HepG2 (cell line): ENCODE measurements around the gene MFRP. TPM values are rescaled to one million over a fixed set of nuclear protein-coding genes. Genes with fewer than 3 reads are reported as not detected.

ENCODE experiments used
- ATAC-seq: fragments of 200-7000 bp; cut with Tn5 transposase; 3 replicates; pipeline ENCODE4 v1.9.1; 2020; ENCODE audit warnings: mild to moderate bottlenecking, moderate library complexity
- BruUV-seq: library from RNA; stranded (reverse); fragments of 400-500 nt; replicated peaks from 2 replicates; lab custom pipeline; 2021; lab: Mats Ljungman, UMichigan
- CTCF ChIA-PET: fragments of 300-600 bp; formaldehyde crosslinking; extraction: SDS; loops from one replicate; lab custom pipeline; 2021; ENCODE audit warnings: low total read pairs, inconsistent platforms, low intra/inter-chr PET ratio; lab: Yijun Ruan, JAX
- POLR2A ChIA-PET: fragments of 350-600 bp; sonication (Branson Sonifier 250); formaldehyde crosslinking; loops from one replicate; lab custom pipeline; 2020; ENCODE audit warnings: antibody characterized with exemption, inconsistent platforms; lab: Yijun Ruan, JAX
- DNase-seq: peaks from one replicate; pipeline ENCODE4 v3.0.0-alpha.2; 2015; ENCODE audit warnings: low spot score
- FAIRE-seq: peaks from 3 replicates; lab custom pipeline; 2011; peaks lifted over from hg19 to GRCh38; lab: Jason Lieb, UNC
- H2AFZ ChIP-seq: one replicate; pipeline ENCODE4 v1.6.1; 2011; ENCODE audit warnings: low read length, inconsistent platforms
- H3K27ac ChIP-seq: fragments of 300-600 bp; 3 replicates; pipeline ENCODE4 v1.8.0; 2011; ENCODE audit warnings: mixed run types, mild to moderate bottlenecking, mixed read lengths, low read length, inconsistent platforms; ENCODE audit not compliant: insufficient read depth; ENCODE audit errors: extremely low read length
- H3K27me3 ChIP-seq, 2 experiments: fragments of 200-600 bp in 1 of 2; 2 replicates in 1 of 2; 3 replicates in 1 of 2; pipeline versions ENCODE4 v1.6.0 to v1.8.0; 2011; ENCODE audit warnings: low read length in 2 of 2, mild to moderate bottlenecking in 2 of 2, moderate library complexity in 2 of 2, inconsistent platforms in 1 of 2; ENCODE audit not compliant: insufficient read depth in 2 of 2, control insufficient read depth in 1 of 2
- H3K36me3 ChIP-seq, 2 experiments: fragments of 200-600 bp in 1 of 2; replicated peaks in 1 of 2; 2 replicates in 1 of 2; 3 replicates in 1 of 2; pipeline versions ENCODE4 v1.5.1 to v1.8.0; 2011; ENCODE audit warnings: low read length in 2 of 2, inconsistent platforms in 1 of 2; ENCODE audit not compliant: insufficient read depth in 2 of 2, control insufficient read depth in 1 of 2
- H3K4me1 ChIP-seq: 2 replicates; pipeline ENCODE4 v1.5.1; 2012; ENCODE audit warnings: low read length, inconsistent platforms; ENCODE audit not compliant: insufficient read depth
- H3K4me2 ChIP-seq: 2 replicates; pipeline ENCODE4 v1.6.0; 2011; ENCODE audit warnings: low read depth, low read length, inconsistent platforms
- H3K4me3 ChIP-seq, 3 experiments: fragments of 200-600 bp in 1 of 3; sonication (generic), shearing (Covaris generic) in 1 of 3; replicated peaks in 1 of 3; 2 replicates each; pipeline ENCODE4 v1.5.1; 2011 to 2016; ENCODE audit warnings: low read length in 3 of 3, inconsistent platforms in 2 of 3, low read depth in 2 of 3, mild to moderate bottlenecking in 2 of 3, control low read depth in 1 of 3, mixed read lengths in 1 of 3; ENCODE audit not compliant: insufficient read depth in 1 of 3
- H3K79me2 ChIP-seq: one replicate; pipeline ENCODE4 v1.6.1; 2011; ENCODE audit warnings: low read length, inconsistent platforms; ENCODE audit not compliant: insufficient read depth
- H3K9ac ChIP-seq: 2 replicates; pipeline ENCODE4 v1.6.0; 2011; ENCODE audit warnings: mild to moderate bottlenecking, low read depth, low read length, inconsistent platforms; ENCODE audit not compliant: insufficient read depth
- H3K9me3 ChIP-seq: 2 replicates; pipeline ENCODE4 v1.5.1; 2012; ENCODE audit warnings: mild to moderate bottlenecking, low read length
- H4K20me1 ChIP-seq: 2 replicates; pipeline ENCODE4 v1.6.0; 2011; ENCODE audit warnings: inconsistent platforms, mild to moderate bottlenecking, low read length, moderate library complexity; ENCODE audit not compliant: insufficient read depth
- CBX2 ChIP-seq, 2 experiments: fragments of 200-600 bp in 1 of 2; sonication (generic); formaldehyde crosslinking in 1 of 2; IDR thresholded peaks; 2 replicates each; pipeline versions ENCODE4 v1.7.0 to v1.8.1; 2018 to 2022; ENCODE audit warnings: low read depth in 2 of 2, low read length in 1 of 2, mild to moderate bottlenecking in 1 of 2, missing genetic modification reagents in 1 of 2
- EEA1 ChIP-seq: sonication (generic); formaldehyde crosslinking; IDR thresholded peaks from 2 replicates; pipeline ENCODE4 v1.5.1; 2020; ENCODE audit warnings: mild to moderate bottlenecking, missing genetic modification reagents, borderline replicate concordance
- ETV6 ChIP-seq: sonication (generic); formaldehyde crosslinking; conservative IDR thresholded peaks from 2 replicates; pipeline ENCODE4 v1.4.0; 2020; ENCODE audit warnings: missing genetic modification reagents
- FOXK1 ChIP-seq: sonication (generic); formaldehyde crosslinking; IDR thresholded peaks from 2 replicates; pipeline ENCODE4 v1.4.0; 2020; ENCODE audit warnings: low read depth, missing genetic modification reagents, borderline replicate concordance
- IRF2 ChIP-seq: IDR thresholded peaks from 2 replicates; pipeline ENCODE4 v1.6.1; 2018; ENCODE audit warnings: missing genetic modification reagents, missing compliant biosample characterization
- KLF9 ChIP-seq: IDR thresholded peaks from 2 replicates; pipeline ENCODE4 v1.6.1; 2016; ENCODE audit warnings: low read depth
- MED8 ChIP-seq: sonication (generic); formaldehyde crosslinking; IDR thresholded peaks from 2 replicates; pipeline ENCODE4 v1.8.1; 2023; ENCODE audit warnings: mild to moderate bottlenecking, missing genetic modification reagents; ENCODE audit not compliant: insufficient replicate concordance
- NFE2L1 ChIP-seq: sonication (generic); formaldehyde crosslinking; IDR thresholded peaks from 2 replicates; pipeline ENCODE4 v1.4.0; 2020; ENCODE audit warnings: missing genetic modification reagents, mild to moderate bottlenecking, borderline replicate concordance
- TBP ChIP-seq: sonication (generic); formaldehyde crosslinking; IDR thresholded peaks from 2 replicates; pipeline ENCODE4 v1.5.0; 2020; ENCODE audit warnings: missing genetic modification reagents
- ZNF549 ChIP-seq: sonication (generic); formaldehyde crosslinking; IDR thresholded peaks from 2 replicates; pipeline ENCODE4 v1.5.0; 2020; ENCODE audit warnings: missing genetic modification reagents
- WGBS: methylation state at CpG from one replicate; pipeline ENCODE4 v1.1.6; 2017; ENCODE audit warnings: low lambda C conversion rate; 5-methylcytosine and 5-hydroxymethylcytosine counted together
- in situ Hi-C: cut with HindIII; loops from 2 replicates; pipeline ENCODE4 v1.10.0; 2017; ENCODE audit warnings: low pct_unique_long_range_greater_than_20kb; ENCODE audit not compliant: extremely low pct_ligation_motif_present
- intact Hi-C: fragments of 100-400 bp; cut with micrococcal nuclease; formaldehyde crosslinking; loops from one replicate; pipeline ENCODE4 v1.10.0; 2022; ENCODE audit not compliant: unreplicated experiment
- polyA plus RNA-seq, 8 experiments: library from polyadenylated mRNA; depleted of rRNA in 3 of 8; stranded (reverse) in 7 of 8; unstranded in 1 of 8; fragments of >200 nt; fragmentation: Illumina TruSeq in 4 of 8; extraction: Trizol in 4 of 8; gene quantifications; 2 replicates each; pipeline versions ENCODE4 v1.2.1 to v1.2.3, GENCODE V29; 2011 to 2016; ENCODE audit warnings: low read depth in 4 of 8, missing spikeins in 1 of 8, mixed read lengths in 1 of 8; ENCODE audit not compliant: insufficient read depth in 1 of 8
- total RNA-seq, 5 experiments: library from RNA; depleted of rRNA; stranded (reverse); fragments of >200 nt; fragmentation: Illumina TruSeq; extraction: Trizol; gene quantifications; 2 replicates each; pipeline ENCODE4 v1.2.3, GENCODE V29; 2016; ENCODE audit warnings: low read depth in 1 of 5
- TF ChIP-seq, protein P1 (sequence below): IDR thresholded peaks from 2 replicates; pipeline ENCODE4 v1.6.1; 2016; ENCODE audit warnings: missing genetic modification reagents, missing compliant biosample characterization
- TF ChIP-seq, protein P2 (sequence below): sonication (generic); formaldehyde crosslinking; IDR thresholded peaks from 2 replicates; pipeline ENCODE4 v1.4.0; 2020; ENCODE audit warnings: missing genetic modification reagents, borderline replicate concordance
- TF ChIP-seq, protein P3 (sequence below): sonication (generic); formaldehyde crosslinking; IDR thresholded peaks from 2 replicates; pipeline ENCODE4 v1.8.1; 2022; ENCODE audit warnings: low read depth, mild to moderate bottlenecking, missing genetic modification reagents

The MFRP gene
- total and polyA plus RNA-seq, 2 of the 13 experiments (the other 11 are each of a cell fraction or from before 2014, with no cell fraction given) = not detected

DNA sequence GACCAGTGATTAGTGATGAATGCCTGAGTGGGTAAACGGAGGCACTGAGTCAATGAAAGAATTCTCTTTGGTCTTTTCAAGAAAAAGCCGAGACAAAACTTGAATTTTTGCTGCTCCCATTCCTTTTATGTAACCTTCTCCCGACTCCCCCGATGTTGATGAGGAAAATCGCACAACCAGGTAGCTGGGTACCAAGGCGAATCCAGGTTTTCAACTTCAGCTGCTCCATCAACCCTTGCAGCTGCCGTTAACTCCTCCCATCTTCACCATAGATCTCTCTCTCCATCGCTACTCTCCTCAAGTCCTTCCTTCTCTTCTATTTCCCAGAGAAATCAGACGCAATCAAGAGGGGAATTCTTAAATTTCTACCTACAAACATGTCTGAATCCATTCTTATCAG lies 35.6 kb upstream of the MFRP start (continued):
- TF ChIP-seq, protein P1, sequence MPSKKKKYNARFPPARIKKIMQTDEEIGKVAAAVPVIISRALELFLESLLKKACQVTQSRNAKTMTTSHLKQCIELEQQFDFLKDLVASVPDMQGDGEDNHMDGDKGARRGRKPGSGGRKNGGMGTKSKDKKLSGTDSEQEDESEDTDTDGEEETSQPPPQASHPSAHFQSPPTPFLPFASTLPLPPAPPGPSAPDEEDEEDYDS (CRISPR knock-in tag) = no peak

DNA sequence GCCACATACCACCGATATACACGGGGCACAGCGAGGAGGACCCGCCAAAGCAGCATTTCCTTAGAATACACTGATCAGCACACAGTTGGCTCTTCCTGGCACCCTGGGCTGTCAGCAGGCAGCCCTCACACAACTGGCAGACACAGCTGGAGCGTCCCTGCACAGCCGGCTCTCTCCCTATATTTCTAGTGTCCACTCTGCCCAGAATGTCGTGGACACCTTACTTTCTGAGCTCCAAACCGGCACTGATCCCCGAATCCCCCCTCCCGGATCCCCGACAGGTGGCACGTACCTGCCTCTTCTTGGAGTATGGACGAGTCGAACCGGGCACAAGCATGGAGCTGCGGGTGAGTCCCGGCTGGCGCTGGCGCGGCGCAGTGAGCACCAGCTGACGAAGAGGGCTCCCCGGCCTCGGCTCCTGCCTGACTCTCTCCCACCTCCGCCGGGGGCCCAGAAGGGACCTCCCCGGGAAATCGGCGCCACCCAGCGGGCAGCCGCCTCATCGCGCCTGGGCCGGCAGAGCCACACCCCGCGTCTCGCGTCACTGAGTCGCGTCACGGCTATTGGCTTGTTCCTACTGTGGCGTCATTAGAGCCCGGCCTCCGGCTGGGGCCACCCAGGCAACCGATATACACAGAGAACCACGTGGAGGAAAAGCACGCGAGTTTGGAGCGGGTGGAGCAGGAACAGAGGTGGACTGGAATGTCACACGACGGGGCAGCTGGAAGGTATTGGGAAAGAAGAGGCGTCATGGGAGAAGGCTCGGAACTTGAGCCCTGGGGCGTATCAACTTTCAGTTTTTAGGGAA lies 34.9 kb upstream of the MFRP start, which contains the start of gene USP2:
USP2 (minus strand) TSS at position 510 of the 808 bp plus-strand sequence. CDS start 8,210 bp downstream, outside the sequence.
- Histone ChIP-seq H4K20me1 (no peaks in the 10 kb centered on the region), H2AFZ (peak within 1 kb of the TSS; percentile 21), H3K4me2 (peak within 1 kb of the TSS; percentile 98), H3K79me2 (peaks cover 12% of the 10 kb centered on the region), H3K36me3 (no peaks in the 10 kb centered on the region), H3K4me3 (peak within 1 kb of the TSS; percentile 67 to 82 (median 68)), H3K27me3 (no peaks in the 10 kb centered on the region; a peak in 1 of 5 replicates), H3K4me1 (peaks cover 70% of the 10 kb centered on the region), H3K27ac (peak within 1 kb of the TSS; percentile 76), H3K9ac (peak within 1 kb of the TSS; percentile 77), H3K9me3 (no peaks in the 10 kb centered on the region)
- no TSS peak for BruUV-seq
- peak; percentile 93 for DNase-seq
- peak; percentile 88 for ATAC-seq
- 1% methylated on average over 24 of the region's 54 CpGs for WGBS
- peak; percentile 73 for FAIRE-seq
- CTCF ChIA-PET = interaction anchor here (1.0 to 2.1 kb wide), 2 partner anchors 21 to 43 kb away, joined by 3 to 13 read pairs; no protein-coding TSS in a partner anchor
- in situ Hi-C loops (no loop called here), intact Hi-C loops (loop anchor here (2.0 kb wide), 1 partner anchor 93 kb away; no protein-coding TSS in a partner anchor)
- POLR2A ChIA-PET = interaction anchor here (0.6 to 3.6 kb wide), 13 partner anchors 9 to 296 kb away, joined by 3 to 28 read pairs (median 5); partner anchors contain the start of genes C1QTNF5, HMBS and MCAM
- TF ChIP-seq, protein P2, sequence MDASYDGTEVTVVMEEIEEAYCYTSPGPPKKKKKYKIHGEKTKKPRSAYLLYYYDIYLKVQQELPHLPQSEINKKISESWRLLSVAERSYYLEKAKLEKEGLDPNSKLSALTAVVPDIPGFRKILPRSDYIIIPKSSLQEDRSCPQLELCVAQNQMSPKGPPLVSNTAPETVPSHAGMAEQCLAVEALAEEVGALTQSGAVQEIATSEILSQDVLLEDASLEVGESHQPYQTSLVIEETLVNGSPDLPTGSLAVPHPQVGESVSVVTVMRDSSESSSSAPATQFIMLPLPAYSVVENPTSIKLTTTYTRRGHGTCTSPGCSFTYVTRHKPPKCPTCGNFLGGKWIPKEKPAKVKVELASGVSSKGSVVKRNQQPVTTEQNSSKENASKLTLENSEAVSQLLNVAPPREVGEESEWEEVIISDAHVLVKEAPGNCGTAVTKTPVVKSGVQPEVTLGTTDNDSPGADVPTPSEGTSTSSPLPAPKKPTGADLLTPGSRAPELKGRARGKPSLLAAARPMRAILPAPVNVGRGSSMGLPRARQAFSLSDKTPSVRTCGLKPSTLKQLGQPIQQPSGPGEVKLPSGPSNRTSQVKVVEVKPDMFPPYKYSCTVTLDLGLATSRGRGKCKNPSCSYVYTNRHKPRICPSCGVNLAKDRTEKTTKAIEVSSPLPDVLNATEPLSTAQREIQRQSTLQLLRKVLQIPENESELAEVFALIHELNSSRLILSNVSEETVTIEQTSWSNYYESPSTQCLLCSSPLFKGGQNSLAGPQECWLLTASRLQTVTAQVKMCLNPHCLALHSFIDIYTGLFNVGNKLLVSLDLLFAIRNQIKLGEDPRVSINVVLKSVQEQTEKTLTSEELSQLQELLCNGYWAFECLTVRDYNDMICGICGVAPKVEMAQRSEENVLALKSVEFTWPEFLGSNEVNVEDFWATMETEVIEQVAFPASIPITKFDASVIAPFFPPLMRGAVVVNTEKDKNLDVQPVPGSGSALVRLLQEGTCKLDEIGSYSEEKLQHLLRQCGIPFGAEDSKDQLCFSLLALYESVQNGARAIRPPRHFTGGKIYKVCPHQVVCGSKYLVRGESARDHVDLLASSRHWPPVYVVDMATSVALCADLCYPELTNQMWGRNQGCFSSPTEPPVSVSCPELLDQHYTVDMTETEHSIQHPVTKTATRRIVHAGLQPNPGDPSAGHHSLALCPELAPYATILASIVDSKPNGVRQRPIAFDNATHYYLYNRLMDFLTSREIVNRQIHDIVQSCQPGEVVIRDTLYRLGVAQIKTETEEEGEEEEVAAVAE (CRISPR knock-in tag) = peak; percentile 71
- TF ChIP-seq FOXK1 (CRISPR knock-in tag) (peak; percentile 97), TBP (CRISPR knock-in tag) (no peak), EEA1 (CRISPR knock-in tag) (no peak), IRF2 (CRISPR knock-in tag) (peak; percentile 85), ZNF549 (CRISPR knock-in tag) (no peak), KLF9 (CRISPR knock-in tag) (peak; percentile 90; the same call in 1 of the 2 replicates), MED8 (CRISPR knock-in tag) (no peak), NFE2L1 (CRISPR knock-in tag) (no peak), CBX2 (IDR thresholded peaks at IDR 0.05; ENCODE audit: low read depth, low read length) (no peak), CBX2 (CRISPR knock-in tag; IDR thresholded peaks at IDR 0.05; ENCODE audit: low read depth) (no peak), ETV6 (CRISPR knock-in tag) (0 out of 2 replicates have a peak, but pooled peaks have one; percentile 41)
- TF ChIP-seq, protein P3, sequence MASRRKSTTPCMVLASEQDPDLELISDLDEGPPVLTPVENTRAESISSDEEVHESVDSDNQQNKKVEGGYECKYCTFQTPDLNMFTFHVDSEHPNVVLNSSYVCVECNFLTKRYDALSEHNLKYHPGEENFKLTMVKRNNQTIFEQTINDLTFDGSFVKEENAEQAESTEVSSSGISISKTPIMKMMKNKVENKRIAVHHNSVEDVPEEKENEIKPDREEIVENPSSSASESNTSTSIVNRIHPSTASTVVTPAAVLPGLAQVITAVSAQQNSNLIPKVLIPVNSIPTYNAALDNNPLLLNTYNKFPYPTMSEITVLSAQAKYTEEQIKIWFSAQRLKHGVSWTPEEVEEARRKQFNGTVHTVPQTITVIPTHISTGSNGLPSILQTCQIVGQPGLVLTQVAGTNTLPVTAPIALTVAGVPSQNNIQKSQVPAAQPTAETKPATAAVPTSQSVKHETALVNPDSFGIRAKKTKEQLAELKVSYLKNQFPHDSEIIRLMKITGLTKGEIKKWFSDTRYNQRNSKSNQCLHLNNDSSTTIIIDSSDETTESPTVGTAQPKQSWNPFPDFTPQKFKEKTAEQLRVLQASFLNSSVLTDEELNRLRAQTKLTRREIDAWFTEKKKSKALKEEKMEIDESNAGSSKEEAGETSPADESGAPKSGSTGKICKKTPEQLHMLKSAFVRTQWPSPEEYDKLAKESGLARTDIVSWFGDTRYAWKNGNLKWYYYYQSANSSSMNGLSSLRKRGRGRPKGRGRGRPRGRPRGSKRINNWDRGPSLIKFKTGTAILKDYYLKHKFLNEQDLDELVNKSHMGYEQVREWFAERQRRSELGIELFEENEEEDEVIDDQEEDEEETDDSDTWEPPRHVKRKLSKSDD (CRISPR knock-in tag) = peak; percentile 63; the same call in 1 of the 2 replicates
